ENCODE data around the gene ZGPAT. TPM values are rescaled to one million over a fixed set of nuclear protein-coding genes. Genes with fewer than 3 reads are reported as not detected.

Gene ZGPAT
- total and polyA plus RNA-seq, 2 of the 13 experiments (the other 11 are each of a cell fraction or from before 2014, with no cell fraction given) = 23.0 to 41.9 TPM

- TF ChIP-seq ELF4 (CRISPR knock-in tag; IDR thresholded peaks at IDR 0.05; ENCODE audit: borderline replicate concordance) (no peak), E2F5 (CRISPR knock-in tag; conservative IDR thresholded peaks at IDR 0.05) (peak; percentile 67; the same call in 1 of the 2 replicates), SP4 (CRISPR knock-in tag; IDR thresholded peaks at IDR 0.05) (peak; percentile 50), RFX3 (CRISPR knock-in tag; IDR thresholded peaks at IDR 0.05) (no peak), NFYC (CRISPR knock-in tag; IDR thresholded peaks at IDR 0.05) (peak; percentile 36), ZNF556 (CRISPR knock-in tag; IDR thresholded peaks at IDR 0.05; ENCODE audit: borderline replicate concordance) (peak; percentile 40; the same call in 1 of the 2 replicates), CSRNP2 (CRISPR knock-in tag; conservative IDR thresholded peaks at IDR 0.05; ENCODE audit: low read depth) (no peak), KAT8 (CRISPR knock-in tag; IDR thresholded peaks at IDR 0.05) (no peak; the same call in 1 of the 2 replicates), ZNF800 (CRISPR knock-in tag; IDR thresholded peaks at IDR 0.05) (no peak; the same call in none of the 2 replicates), MAF1 (CRISPR knock-in tag; IDR thresholded peaks at IDR 0.05; ENCODE audit: borderline replicate concordance) (no peak), ZGPAT (CRISPR knock-in tag; IDR thresholded peaks at IDR 0.05) (peak; percentile 66), MIER2 (CRISPR knock-in tag; IDR thresholded peaks at IDR 0.05) (no peak), ZNF20 (CRISPR knock-in tag; IDR thresholded peaks at IDR 0.05) (peak; percentile 66; the same call in 1 of the 2 replicates), SRSF4 (IDR thresholded peaks at IDR 0.05; ENCODE audit: low read depth, low read length, poor library complexity, severe bottlenecking) (no peak), U2AF2 (IDR thresholded peaks at IDR 0.05; ENCODE audit: low read depth, low read length) (no peak), ZNF550 (CRISPR knock-in tag; IDR thresholded peaks at IDR 0.05; ENCODE audit: borderline replicate concordance) (no peak), GMEB1 (CRISPR knock-in tag; IDR thresholded peaks at IDR 0.05; ENCODE audit: borderline replicate concordance) (0 out of 2 replicates have a peak, but pooled peaks have one; percentile 22), MTA1 (CRISPR knock-in tag; IDR thresholded peaks at IDR 0.05; ENCODE audit: borderline replicate concordance) (0 out of 2 replicates have a peak, but pooled peaks have one; percentile 7), MNT (IDR thresholded peaks at IDR 0.05) (no peak)
These were observed 29.3 kb downstream of the ZGPAT start (continued) for GRCh38 chr20:63736893-63737694.
